Measurements from ENCODE around the gene RGS1. TPM values are rescaled to one million over a fixed set of nuclear protein-coding genes. Genes with fewer than 3 reads are reported as not detected.
A peak's percentile ranks its signal among the peaks of the same experiment; 100 is the strongest.

RGS1 gene
- total RNA-seq, 1 experiment from 2014 or later: not detected

GRCh38 chr1:192538407-192539296 lies 36.9 kb upstream of the RGS1 start:
- H3K9me3 ChIP-seq (ENCODE audit: control insufficient read depth in 1 of 2, insufficient read depth in 1 of 2, low read depth in 1 of 2, low read length in 2 of 2): no peaks in the 10 kb centered on the region
- no peaks in the 10 kb centered on the region for H3K36me3 ChIP-seq (ENCODE audit: control insufficient read depth in 1 of 2, insufficient read depth in 2 of 2, low read length in 2 of 2)
- no peaks in the 10 kb centered on the region for H3K27me3 ChIP-seq (ENCODE audit: insufficient read depth, low read length)
- no peak for TF ChIP-seq FOSL1 (IDR thresholded peaks at IDR 0.05; ENCODE audit: low read depth)
- no peak for TF ChIP-seq EGR1 (IDR thresholded peaks at IDR 0.05; ENCODE audit: low read depth)
- no peak for TF ChIP-seq POLR2AphosphoS5 (IDR thresholded peaks at IDR 0.05; ENCODE audit: low read depth, low read length)
- no peak for TF ChIP-seq ZNF274 (IDR thresholded peaks at IDR 0.05; ENCODE audit: low read depth, low read length)
- no peak for TF ChIP-seq RAD21 (IDR thresholded peaks at IDR 0.05; ENCODE audit: low read depth)
- no peak for TF ChIP-seq EZH2phosphoT487 (IDR thresholded peaks at IDR 0.05; ENCODE audit: borderline replicate concordance)
- TF ChIP-seq, protein P1, sequence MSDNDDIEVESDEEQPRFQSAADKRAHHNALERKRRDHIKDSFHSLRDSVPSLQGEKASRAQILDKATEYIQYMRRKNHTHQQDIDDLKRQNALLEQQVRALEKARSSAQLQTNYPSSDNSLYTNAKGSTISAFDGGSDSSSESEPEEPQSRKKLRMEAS (IDR thresholded peaks at IDR 0.05): no peak
- TF ChIP-seq, protein P2, sequence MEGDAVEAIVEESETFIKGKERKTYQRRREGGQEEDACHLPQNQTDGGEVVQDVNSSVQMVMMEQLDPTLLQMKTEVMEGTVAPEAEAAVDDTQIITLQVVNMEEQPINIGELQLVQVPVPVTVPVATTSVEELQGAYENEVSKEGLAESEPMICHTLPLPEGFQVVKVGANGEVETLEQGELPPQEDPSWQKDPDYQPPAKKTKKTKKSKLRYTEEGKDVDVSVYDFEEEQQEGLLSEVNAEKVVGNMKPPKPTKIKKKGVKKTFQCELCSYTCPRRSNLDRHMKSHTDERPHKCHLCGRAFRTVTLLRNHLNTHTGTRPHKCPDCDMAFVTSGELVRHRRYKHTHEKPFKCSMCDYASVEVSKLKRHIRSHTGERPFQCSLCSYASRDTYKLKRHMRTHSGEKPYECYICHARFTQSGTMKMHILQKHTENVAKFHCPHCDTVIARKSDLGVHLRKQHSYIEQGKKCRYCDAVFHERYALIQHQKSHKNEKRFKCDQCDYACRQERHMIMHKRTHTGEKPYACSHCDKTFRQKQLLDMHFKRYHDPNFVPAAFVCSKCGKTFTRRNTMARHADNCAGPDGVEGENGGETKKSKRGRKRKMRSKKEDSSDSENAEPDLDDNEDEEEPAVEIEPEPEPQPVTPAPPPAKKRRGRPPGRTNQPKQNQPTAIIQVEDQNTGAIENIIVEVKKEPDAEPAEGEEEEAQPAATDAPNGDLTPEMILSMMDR (IDR thresholded peaks at IDR 0.05 in 2 of 3, conservative IDR thresholded peaks at IDR 0.05 in 1 of 3; ENCODE audit: borderline replicate concordance in 1 of 3, insufficient read depth in 1 of 3, low read depth in 2 of 3, low read length in 2 of 3): no peak
- no peak for TF ChIP-seq SRF (IDR thresholded peaks at IDR 0.05; ENCODE audit: low read depth)
- TF ChIP-seq SIN3A (IDR thresholded peaks at IDR 0.05; ENCODE audit: low read depth): no peak
- TF ChIP-seq SP1 (IDR thresholded peaks at IDR 0.05; ENCODE audit: low read depth): no peak
- TF ChIP-seq REST (IDR thresholded peaks at IDR 0.05; ENCODE audit: low read depth): no peak
- no peak for TF ChIP-seq ZFX (IDR thresholded peaks at IDR 0.05)
- no peak for TF ChIP-seq ATF3 (IDR thresholded peaks at IDR 0.05)
- no peak for TF ChIP-seq YY1 (IDR thresholded peaks at IDR 0.05; ENCODE audit: extremely low read depth, insufficient replicate concordance, low read depth, low read length)
- TF ChIP-seq, protein P3, sequence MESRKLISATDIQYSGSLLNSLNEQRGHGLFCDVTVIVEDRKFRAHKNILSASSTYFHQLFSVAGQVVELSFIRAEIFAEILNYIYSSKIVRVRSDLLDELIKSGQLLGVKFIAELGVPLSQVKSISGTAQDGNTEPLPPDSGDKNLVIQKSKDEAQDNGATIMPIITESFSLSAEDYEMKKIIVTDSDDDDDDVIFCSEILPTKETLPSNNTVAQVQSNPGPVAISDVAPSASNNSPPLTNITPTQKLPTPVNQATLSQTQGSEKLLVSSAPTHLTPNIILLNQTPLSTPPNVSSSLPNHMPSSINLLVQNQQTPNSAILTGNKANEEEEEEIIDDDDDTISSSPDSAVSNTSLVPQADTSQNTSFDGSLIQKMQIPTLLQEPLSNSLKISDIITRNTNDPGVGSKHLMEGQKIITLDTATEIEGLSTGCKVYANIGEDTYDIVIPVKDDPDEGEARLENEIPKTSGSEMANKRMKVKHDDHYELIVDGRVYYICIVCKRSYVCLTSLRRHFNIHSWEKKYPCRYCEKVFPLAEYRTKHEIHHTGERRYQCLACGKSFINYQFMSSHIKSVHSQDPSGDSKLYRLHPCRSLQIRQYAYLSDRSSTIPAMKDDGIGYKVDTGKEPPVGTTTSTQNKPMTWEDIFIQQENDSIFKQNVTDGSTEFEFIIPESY (IDR thresholded peaks at IDR 0.05; ENCODE audit: extremely low read depth, insufficient replicate concordance, low read length): no peak
- H3K79me2 ChIP-seq (ENCODE audit: insufficient read depth, low read length): no peaks in the 10 kb centered on the region
- H4K20me1 ChIP-seq (ENCODE audit: insufficient read depth): no peaks in the 10 kb centered on the region
- peak overlapping the region; percentile 22 for H2AFZ ChIP-seq (ENCODE audit: low read depth, low read length, poor library complexity, severe bottlenecking)
- no peak for ATAC-seq
- H3K4me3 ChIP-seq (replicated peaks in 1 of 2; ENCODE audit: low read depth in 1 of 2, low read length in 2 of 2): no peak overlapping the region
- ChIA-PET RAD21 (ENCODE audit: low non-redundant PET in 1 of 2, low total read pairs in 2 of 2, uncharacterized antibody in 2 of 2, unreplicated experiment in 2 of 2) (interaction anchor here in 1 of 2 experiments (1.1 kb wide), 1 partner anchor 164 kb away, joined by 3 read pairs; no protein-coding TSS in a partner anchor), CTCF (no interaction called here), POLR2A (no interaction called here)
- peaks cover 13 to 14% of the 10 kb centered on the region in 2 experiments; a peak in 3 of 4 replicates for H3K4me1 ChIP-seq (ENCODE audit: control insufficient read depth in 1 of 2, insufficient read depth in 2 of 2, low read length in 2 of 2)
- no peaks in the 10 kb centered on the region for H3K9me2 ChIP-seq (ENCODE audit: insufficient read depth)
- H3K4me2 ChIP-seq (ENCODE audit: low read length): no peak overlapping the region
- H3K27ac ChIP-seq (ENCODE audit: low read depth, low read length): no peak overlapping the region
- intact Hi-C loops (cut with micrococcal nuclease): no loop called here
- DNase-seq (ENCODE audit: low read depth, low spot score): no peak
- H3K9ac ChIP-seq (ENCODE audit: low read length): no peak overlapping the region
- no TSS peak for BruUV-seq (replicated peaks)

Data from HCT116 (cell line).